Liver (tissue), 3 donors: ENCODE measurements around the gene PHF23.

Source experiments
- ATF3 ChIP-seq: IDR thresholded peaks from 2 replicates; pipeline ENCODE4 v1.6.1; 2016; ENCODE audit warnings: antibody characterized with exemption
- CTCF ChIP-seq: fragments of 150-350 bp; IDR thresholded peaks from 2 replicates; pipeline ENCODE4 v1.5.1; 2017; ENCODE audit warnings: improper control_type of control experiment, low read depth, low read length; ENCODE audit not compliant: missing input control
- EGR1 ChIP-seq, 2 donors: IDR thresholded peaks; 2 replicates each; pipeline ENCODE4 v1.6.1; 2016 to 2018; ENCODE audit warnings: antibody characterized with exemption in 2 of 2, low read depth in 2 of 2
- GABPA ChIP-seq, 2 donors: IDR thresholded peaks in 1 of 2; conservative IDR thresholded peaks in 1 of 2; 2 replicates each; pipeline ENCODE4 v1.6.1; 2016; ENCODE audit warnings: antibody characterized with exemption in 2 of 2, mild to moderate bottlenecking in 1 of 2, moderate library complexity in 1 of 2
- JUND ChIP-seq, 2 donors: IDR thresholded peaks; 2 replicates each; pipeline ENCODE4 v1.6.1; 2016; ENCODE audit warnings: antibody characterized with exemption in 2 of 2
- MAX ChIP-seq: IDR thresholded peaks from 2 replicates; pipeline ENCODE4 v1.6.1; 2016; ENCODE audit warnings: antibody characterized with exemption
- RAD21 ChIP-seq, 2 donors: IDR thresholded peaks; 2 replicates each; pipeline ENCODE4 v1.6.1; 2016; ENCODE audit warnings: antibody characterized with exemption in 2 of 2, mild to moderate bottlenecking in 2 of 2
- RXRA ChIP-seq, 2 donors: IDR thresholded peaks; 2 replicates each; pipeline ENCODE4 v1.6.1; 2017 to 2018; ENCODE audit warnings: antibody characterized with exemption in 2 of 2, mild to moderate bottlenecking in 1 of 2
- SP1 ChIP-seq: IDR thresholded peaks from 2 replicates; pipeline ENCODE4 v1.6.1; 2018; ENCODE audit warnings: antibody characterized with exemption, mild to moderate bottlenecking
- TAF1 ChIP-seq: conservative IDR thresholded peaks from 2 replicates; pipeline ENCODE4 v1.6.1; 2016; ENCODE audit warnings: antibody characterized with exemption, mild to moderate bottlenecking
- ZBTB33 ChIP-seq: IDR thresholded peaks from 2 replicates; pipeline ENCODE4 v1.6.1; 2016; ENCODE audit warnings: antibody characterized with exemption
- donor health status: healthy.
- donor health status: healthy.

GRCh38 chr17:7215652-7216180 is 23.5 kb downstream of the PHF23 start:
- TF ChIP-seq SP1 (no peak), RAD21 (IDR thresholded peaks at IDR 0.05) (no peak), ZBTB33 (no peak), CTCF (no peak), GABPA (IDR thresholded peaks at IDR 0.05 in 1 of 2, conservative IDR thresholded peaks at IDR 0.05 in 1 of 2) (no peak), ATF3 (no peak), MAX (no peak), JUND (IDR thresholded peaks at IDR 0.05) (no peak), EGR1 (IDR thresholded peaks at IDR 0.05; ENCODE audit: low read depth in 2 of 2) (no peak), TAF1 (no peak), RXRA (IDR thresholded peaks at IDR 0.05) (no peak)
